Keratinocyte (primary cell): ENCODE measurements around the gene MTA1. TPM values are rescaled to one million over a fixed set of nuclear protein-coding genes. Genes with fewer than 3 reads are reported as not detected.

Experiments
- DNase-seq: peaks from one replicate; pipeline ENCODE4 v3.0.0-alpha.2; 2011; ENCODE audit warnings: low read depth, missing footprints, low spot score
- FAIRE-seq: peaks from 2 replicates; lab custom pipeline; 2011; peaks lifted over from hg19 to GRCh38; lab: Jason Lieb, UNC
- H2AFZ ChIP-seq: 2 replicates; pipeline ENCODE4 v1.6.0; 2012; ENCODE audit warnings: low read length, control low read depth, inconsistent platforms; ENCODE audit not compliant: control insufficient read depth
- H3K27ac ChIP-seq: 2 replicates; pipeline ENCODE4 v1.5.1; 2011; ENCODE audit warnings: low read length; ENCODE audit not compliant: control insufficient read depth, insufficient read depth
- H3K27me3 ChIP-seq: 3 replicates; pipeline ENCODE4 v1.6.0; 2011; ENCODE audit warnings: low read length; ENCODE audit not compliant: control insufficient read depth, insufficient read depth; ENCODE audit errors: extremely low read depth
- H3K36me3 ChIP-seq, 2 experiments: 2 replicates in 1 of 2; 3 replicates in 1 of 2; pipeline ENCODE4 v1.5.1; 2011; ENCODE audit warnings: low read length in 2 of 2, mild to moderate bottlenecking in 1 of 2; ENCODE audit not compliant: control insufficient read depth in 2 of 2, insufficient read depth in 2 of 2; ENCODE audit errors: extremely low read depth in 1 of 2
- H3K4me1 ChIP-seq: 3 replicates; pipeline ENCODE4 v1.5.1; 2011; ENCODE audit warnings: low read length; ENCODE audit not compliant: control insufficient read depth, insufficient read depth; ENCODE audit errors: extremely low read depth
- H3K4me2 ChIP-seq: 3 replicates; pipeline ENCODE4 v1.6.0; 2011; ENCODE audit warnings: low read depth, low read length; ENCODE audit not compliant: control insufficient read depth, insufficient read depth; ENCODE audit errors: extremely low read depth
- H3K4me3 ChIP-seq, 3 experiments: fragments of 200-600 bp in 1 of 3; sonication (generic) in 1 of 3; 2 replicates in 2 of 3; 3 replicates in 1 of 3; pipeline ENCODE4 v1.5.1; 2011 to 2016; ENCODE audit warnings: low read length in 3 of 3, mild to moderate bottlenecking in 3 of 3, control low read depth in 2 of 3, inconsistent platforms in 1 of 3, low read depth in 1 of 3, mixed read lengths in 1 of 3, mixed run types in 1 of 3, moderate library complexity in 1 of 3; ENCODE audit not compliant: control insufficient read depth in 2 of 3, insufficient read depth in 2 of 3; ENCODE audit errors: extremely low read depth in 1 of 3
- H3K79me2 ChIP-seq: 2 replicates; pipeline ENCODE4 v1.6.0; 2012; ENCODE audit warnings: low read length; ENCODE audit not compliant: control insufficient read depth, insufficient read depth
- H3K9ac ChIP-seq: 3 replicates; pipeline ENCODE4 v1.6.0; 2011; ENCODE audit warnings: low read length; ENCODE audit not compliant: control insufficient read depth, insufficient read depth; ENCODE audit errors: extremely low read depth
- H3K9me1 ChIP-seq: 3 replicates; pipeline ENCODE4 v1.6.0; 2011; ENCODE audit warnings: low read length; ENCODE audit not compliant: control insufficient read depth, insufficient read depth; ENCODE audit errors: extremely low read depth
- H3K9me3 ChIP-seq: 2 replicates; pipeline ENCODE4 v1.5.1; 2012; ENCODE audit warnings: low read depth, low read length; ENCODE audit not compliant: control insufficient read depth
- H4K20me1 ChIP-seq: 3 replicates; pipeline ENCODE4 v1.6.0; 2011; ENCODE audit warnings: low read length; ENCODE audit not compliant: control insufficient read depth, insufficient read depth; ENCODE audit errors: extremely low read depth
- CTCF ChIP-seq, 3 experiments: IDR thresholded peaks in 1 of 3; conservative IDR thresholded peaks in 1 of 3; optimal IDR thresholded peaks in 1 of 3; 2 replicates in 2 of 3; 3 replicates in 1 of 3; pipeline versions ENCODE3 to v1.5.1; 2011; ENCODE audit warnings: low read length in 3 of 3, mild to moderate bottlenecking in 3 of 3, moderate library complexity in 2 of 3, control low read depth in 1 of 3, inconsistent platforms in 1 of 3; ENCODE audit not compliant: insufficient read depth in 2 of 3; ENCODE audit errors: extremely low read depth in 1 of 3
- EZH2 ChIP-seq: IDR thresholded peaks from one replicate; pipeline ENCODE4 v1.6.1; 2012; ENCODE audit warnings: inconsistent platforms, mild to moderate bottlenecking, low read length, moderate library complexity
- dilution Hi-C: fragments of 300-500 bp; cut with MboI; formaldehyde crosslinking; loops from one replicate; pipeline ENCODE4 v1.7.0; 2020; ENCODE audit warnings: low sequenced_read_pairs; ENCODE audit not compliant: extremely low pct_ligation_motif_present
- polyA plus RNA-seq, 5 experiments: library from polyadenylated mRNA; depleted of rRNA in 3 of 5; stranded (reverse) in 3 of 5; stranded (forward) in 1 of 5; unstranded in 1 of 5; fragments of >200 nt; gene quantifications; 1 replicate in 1 of 5; 2 replicates in 3 of 5; 3 replicates in 1 of 5; pipeline versions ENCODE4 v1.2.1 to v1.2.3, GENCODE V29; 2011 to 2012; ENCODE audit warnings: missing spikeins in 2 of 5, low read depth in 1 of 5, low replicate concordance in 1 of 5

MTA1 gene
- polyA plus RNA-seq, 1 donor (not counting 4 experiments of a cell fraction or from before 2014, with no cell fraction given): 33.6 TPM

GRCh38 chr14:105378873-105379685 lies 40.5 kb upstream of the MTA1 start:
- H3K4me2 ChIP-seq: no peak overlapping the region
- H3K79me2 ChIP-seq: no peaks in the 10 kb centered on the region
- no peaks in the 10 kb centered on the region for H3K27me3 ChIP-seq
- H3K9me3 ChIP-seq: no peaks in the 10 kb centered on the region
- dilution Hi-C loops: no loop called here
- H3K36me3 ChIP-seq: peaks cover 0 to 10% of the 10 kb centered on the region in 2 experiments
- H3K4me3 ChIP-seq: no peak overlapping the region
- TF ChIP-seq EZH2 (no peak), CTCF (optimal IDR thresholded peaks at IDR 0.05 in 1 of 3, IDR thresholded peaks at IDR 0.05 in 1 of 3, conservative IDR thresholded peaks at IDR 0.05 in 1 of 3; ENCODE audit: extremely low read depth in 1 of 3, insufficient read depth in 2 of 3, low read length in 3 of 3) (no peak)
- peaks cover 3% of the 10 kb centered on the region for H3K4me1 ChIP-seq
- H3K27ac ChIP-seq: no peak overlapping the region
- no peak for DNase-seq
- peaks cover 2% of the 10 kb centered on the region for H3K9me1 ChIP-seq
- no peak overlapping the region for H2AFZ ChIP-seq
- H4K20me1 ChIP-seq: no peaks in the 10 kb centered on the region
- H3K9ac ChIP-seq: no peak overlapping the region
- no peak for FAIRE-seq

- H3K9me1 ChIP-seq: no peaks in the 10 kb centered on the region
- H3K27ac ChIP-seq: no peak overlapping the region
- no peak overlapping the region for H2AFZ ChIP-seq
- dilution Hi-C loops: no loop called here
- no peaks in the 10 kb centered on the region for H3K27me3 ChIP-seq
- no peak overlapping the region for H3K4me3 ChIP-seq
- no peaks in the 10 kb centered on the region for H3K79me2 ChIP-seq
- FAIRE-seq (no peak), DNase-seq (no peak)
- H3K9me3 ChIP-seq: no peaks in the 10 kb centered on the region
- peaks cover 0 to 13% of the 10 kb centered on the region in 2 experiments for H3K36me3 ChIP-seq
- no peak overlapping the region for H3K9ac ChIP-seq
- no peaks in the 10 kb centered on the region for H3K4me1 ChIP-seq
- no peak for TF ChIP-seq EZH2
- no peak for TF ChIP-seq CTCF (optimal IDR thresholded peaks at IDR 0.05 in 1 of 3, IDR thresholded peaks at IDR 0.05 in 1 of 3, conservative IDR thresholded peaks at IDR 0.05 in 1 of 3; ENCODE audit: extremely low read depth in 1 of 3, insufficient read depth in 2 of 3, low read length in 3 of 3)
- H4K20me1 ChIP-seq: no peaks in the 10 kb centered on the region
- H3K4me2 ChIP-seq: no peak overlapping the region
These were observed 39.7 kb upstream of the MTA1 start for GRCh38 chr14:105379946-105380345.
